SIG-M5 treated with dmso at 0.1 percent for 504 hours (cell line): ENCODE data around the gene C18orf63.
"Not testable (repeated sequence)": the region's sequence is repeated elsewhere in the genome, so short reads cannot be mapped to it uniquely, and the experiment has no call there.

Experiments
- DNase-seq: peaks from one replicate; lab custom pipeline; 2025; ENCODE audit not compliant: unreplicated experiment; lab: John Stamatoyannopoulos, UW

C18orf63 gene

DNA sequence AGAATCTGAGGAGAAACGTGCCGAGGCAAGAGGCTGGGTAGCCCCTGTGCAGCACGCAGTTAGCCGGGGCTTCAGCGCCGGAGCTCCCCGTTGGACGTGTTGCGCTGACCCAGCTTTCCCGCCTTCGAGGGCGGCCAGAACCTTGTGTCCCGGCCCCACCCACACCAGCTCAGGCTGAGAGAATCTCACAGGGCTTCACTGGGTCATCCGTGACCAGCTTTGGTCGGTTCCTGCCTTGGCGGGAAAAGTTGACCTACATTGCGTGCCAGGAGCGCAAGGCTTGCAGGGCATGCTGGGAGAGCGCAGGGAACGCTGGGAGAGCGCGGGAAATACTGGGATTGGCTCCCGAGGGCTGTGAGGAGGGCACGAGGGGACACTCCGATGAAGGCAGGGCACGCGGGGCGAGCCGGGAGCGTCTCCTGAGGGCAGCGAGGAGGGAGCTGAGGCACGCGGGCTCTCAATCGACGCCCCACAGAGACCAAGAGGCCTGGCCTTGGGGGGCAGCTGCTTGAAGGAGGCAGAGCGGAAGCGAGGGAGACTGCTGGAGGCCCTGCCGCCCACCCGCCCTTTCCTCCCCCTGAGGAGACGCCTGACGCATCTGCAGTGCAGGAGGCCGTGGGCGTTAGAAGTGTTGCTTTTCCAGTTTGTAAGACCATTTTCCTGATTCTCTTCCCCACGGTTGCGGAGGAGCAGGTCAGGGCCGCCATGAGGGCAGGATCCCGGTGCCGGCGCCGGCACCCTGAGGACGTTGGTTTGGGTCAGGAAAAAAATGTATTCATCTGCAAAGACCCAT is at the start of gene C18orf63:
C18orf63 (plus strand) TSS at position 376 of the 793 bp plus-strand sequence. CDS start 2,027 bp downstream, outside the sequence.
- no peak for DNase-seq

DNA sequence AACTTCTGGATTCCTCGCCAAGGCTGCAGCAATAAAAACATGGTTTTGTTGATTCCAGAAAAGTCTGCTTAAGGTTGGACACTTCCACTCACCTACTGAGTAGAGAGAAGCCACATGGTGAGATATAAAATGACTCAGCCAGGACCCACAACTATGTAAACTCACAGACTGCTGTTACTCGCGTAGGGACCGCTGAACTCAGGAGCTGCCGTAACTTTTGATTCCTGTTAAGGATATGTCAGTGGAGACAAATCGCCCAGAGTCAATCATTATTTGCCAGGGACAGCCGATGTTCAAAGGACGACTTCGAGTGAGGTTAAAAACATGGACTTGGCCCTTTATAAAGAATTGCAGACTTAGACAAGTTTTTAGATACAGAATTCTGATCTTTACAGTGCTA is 49.5 kb upstream of the C18orf63 start:
- no peak for DNase-seq

DNA sequence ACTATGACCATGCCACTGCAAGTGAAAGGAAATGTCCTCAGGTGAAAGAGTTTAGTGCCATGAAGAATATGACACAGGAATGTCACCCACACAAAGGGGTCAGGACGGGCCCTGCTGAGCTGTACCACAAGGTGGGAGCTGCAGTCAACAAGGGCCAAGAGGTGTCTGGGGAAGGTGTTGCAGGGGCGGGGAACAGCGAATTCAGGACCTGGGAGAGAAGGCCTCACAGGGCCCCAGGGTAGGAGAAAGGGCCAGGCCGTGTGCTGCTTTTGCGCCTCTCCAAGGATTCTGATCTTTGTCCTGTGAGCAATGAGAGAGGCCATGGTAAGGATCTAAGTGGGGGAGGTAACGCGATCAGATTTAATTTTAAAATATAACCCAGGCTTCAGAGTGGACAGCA is 47.5 kb upstream of the C18orf63 start:
- no peak for DNase-seq

DNA sequence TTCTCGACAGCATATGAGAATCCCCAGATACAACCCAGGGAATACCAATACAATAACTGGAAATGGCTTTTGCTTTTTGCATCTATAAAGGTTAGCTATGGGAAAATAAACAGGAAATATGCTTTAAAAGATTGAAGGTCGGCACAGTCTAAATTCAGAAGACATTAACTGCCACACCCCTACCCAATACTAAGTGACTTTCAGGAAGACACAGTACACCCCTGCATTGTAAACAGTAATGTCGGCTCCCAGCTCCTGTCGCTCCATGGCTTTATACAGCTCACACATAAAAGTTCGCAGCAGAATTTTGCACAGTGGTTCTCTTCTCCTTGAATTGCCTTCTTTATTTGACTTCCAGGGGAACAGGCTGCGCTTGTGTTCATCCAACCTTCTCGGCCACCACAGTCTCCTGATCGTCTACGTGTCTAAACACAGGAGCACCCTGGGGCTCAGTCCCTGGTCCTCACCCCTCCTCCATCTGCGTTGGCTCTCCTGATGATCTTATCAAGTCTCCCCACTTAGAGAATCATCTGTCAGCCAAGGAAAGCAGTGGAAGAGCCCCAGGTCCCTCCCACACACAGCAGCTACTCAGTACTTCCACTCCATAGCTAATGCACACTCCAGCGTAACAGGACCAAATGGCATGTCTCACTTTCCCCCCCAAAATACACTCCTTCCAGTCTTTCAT is 46.6 kb upstream of the C18orf63 start:
- no peak for DNase-seq

DNA sequence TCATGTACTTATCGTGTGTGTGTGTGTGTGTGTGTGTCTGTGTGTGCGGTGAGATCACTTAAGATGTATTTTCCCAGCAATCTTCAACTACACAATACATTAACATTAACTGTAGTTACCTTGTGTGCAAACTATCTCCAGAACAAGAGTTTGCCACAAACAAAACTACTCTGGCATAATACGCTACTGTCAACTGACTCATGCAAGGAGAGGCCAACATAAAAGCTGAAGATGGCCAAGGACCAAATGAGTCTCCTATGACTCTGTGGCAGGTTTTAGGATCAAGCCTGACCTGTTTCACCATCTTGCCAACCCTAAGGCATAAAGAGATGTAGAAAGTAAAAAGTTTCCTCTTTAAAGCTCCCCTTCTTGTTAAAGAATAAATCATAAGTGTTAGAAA is 44.0 kb upstream of the C18orf63 start:
- DNase-seq, result no peak

DNA sequence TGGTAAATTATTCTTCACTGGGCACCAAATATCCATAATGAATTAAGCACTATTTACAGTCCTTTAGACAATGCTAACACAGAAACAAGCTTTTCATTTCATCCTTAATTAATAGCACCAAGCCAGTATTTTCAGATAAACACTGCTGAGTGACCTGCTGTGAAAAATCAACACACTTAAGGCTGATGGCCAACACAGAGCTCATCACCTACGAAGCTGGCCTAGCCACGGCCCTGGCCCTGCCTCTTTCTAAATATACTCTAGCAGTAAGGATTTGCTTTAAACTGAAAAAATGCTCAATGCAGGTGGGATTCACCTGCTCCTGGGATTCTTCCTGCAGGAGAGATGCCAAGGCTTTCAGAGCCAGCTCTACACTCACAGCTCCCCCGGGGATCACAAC is 42.2 kb upstream of the C18orf63 start:
- DNase-seq, result no peak

DNA sequence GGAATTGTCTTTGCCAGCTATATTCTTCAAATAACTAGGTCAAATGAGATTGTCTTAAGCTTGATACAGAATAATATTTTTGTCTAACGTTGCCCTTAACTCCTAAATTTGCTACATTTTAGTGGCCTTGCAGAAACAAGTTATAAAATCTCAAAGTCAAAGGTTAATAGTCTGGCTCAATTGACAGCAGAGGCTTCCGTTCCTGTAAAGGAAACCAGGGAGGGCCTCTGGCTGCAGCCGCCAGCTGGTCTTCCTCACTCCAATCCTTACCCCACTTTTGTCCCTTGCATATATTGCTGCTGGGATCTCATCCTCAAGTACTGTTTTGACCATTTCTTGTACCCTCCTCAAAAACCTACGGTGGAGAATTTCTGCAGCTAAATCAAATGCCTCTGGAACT is 40.9 kb upstream of the C18orf63 start:
- no peak for DNase-seq

DNA sequence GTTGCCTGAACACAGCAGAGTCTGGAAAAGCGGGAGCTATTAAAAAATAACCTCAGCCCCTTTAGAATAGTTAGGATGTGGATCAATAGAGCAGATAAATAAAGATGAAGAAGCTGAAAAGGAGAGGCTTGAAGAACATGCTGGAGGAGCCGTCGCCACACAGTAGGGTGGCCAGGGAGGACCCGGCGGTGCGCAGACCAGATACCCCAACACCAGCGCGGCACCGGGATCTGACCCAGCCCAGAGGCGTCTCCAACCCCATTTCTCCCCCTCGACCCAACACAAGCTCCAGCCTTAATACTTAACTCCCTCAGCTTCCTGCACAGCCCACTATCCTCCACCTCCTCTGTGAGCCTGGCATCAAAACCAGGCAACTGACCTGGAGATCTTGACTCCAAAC is 39.9 kb upstream of the C18orf63 start:
- no peak for DNase-seq

DNA sequence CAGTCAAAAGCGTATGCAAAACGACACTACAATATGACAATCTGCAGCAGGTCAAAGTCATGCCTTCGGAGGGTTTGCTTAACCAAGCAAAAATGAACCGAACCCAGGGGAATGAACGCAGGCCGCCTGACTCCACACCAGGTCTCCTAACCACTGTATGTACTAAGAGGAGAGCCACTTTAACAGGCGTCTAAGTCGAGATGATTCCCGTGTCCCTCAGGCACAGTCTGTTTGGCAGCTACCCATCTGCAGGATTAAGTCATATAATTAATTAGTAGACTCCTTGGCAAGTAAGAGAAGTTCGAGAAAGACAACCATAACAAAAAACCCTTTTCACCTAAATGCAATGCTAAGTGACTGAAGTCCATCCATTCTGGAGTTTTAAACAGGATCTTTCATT is 39.0 kb upstream of the C18orf63 start:
- no peak for DNase-seq

DNA sequence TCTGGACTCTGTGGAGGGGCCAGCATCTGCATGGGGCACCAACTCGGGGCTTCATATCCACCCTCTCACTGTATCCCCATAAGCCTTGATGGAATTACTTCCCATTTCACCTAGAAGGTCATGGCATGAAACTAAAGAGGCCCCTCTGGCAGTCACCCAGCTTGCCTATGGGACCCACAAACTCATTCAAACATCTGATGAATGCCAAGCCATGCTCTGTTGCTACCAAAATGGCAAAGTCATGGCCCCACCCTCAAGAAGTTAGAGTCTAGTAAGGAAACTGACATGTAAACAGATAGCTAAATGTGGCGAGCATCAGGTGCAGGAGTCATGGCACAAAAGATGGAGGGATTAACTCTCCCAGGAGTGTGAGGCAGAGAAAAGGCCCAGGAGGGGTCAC is 38.3 kb upstream of the C18orf63 start:
- DNase-seq, result no peak

DNA sequence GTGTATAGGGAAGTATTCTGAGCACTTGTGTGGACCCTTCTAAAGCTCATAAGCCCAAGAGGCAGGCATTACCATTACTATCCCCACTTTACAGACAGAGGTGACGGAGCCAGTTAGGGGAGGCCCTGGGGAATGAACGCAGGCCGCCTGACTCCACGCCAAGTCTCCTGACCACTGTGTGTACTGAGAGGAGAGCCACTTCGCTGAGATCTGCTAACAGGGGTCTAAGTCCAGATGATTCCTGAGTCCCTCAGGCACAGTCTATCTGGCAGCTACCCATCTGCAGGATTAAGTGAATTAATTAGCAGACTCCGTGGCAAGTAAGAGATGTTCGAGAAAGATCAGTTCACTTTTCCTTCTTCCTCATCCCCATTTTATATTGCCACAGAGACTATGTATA is 37.6 kb upstream of the C18orf63 start:
- no peak for DNase-seq

DNA sequence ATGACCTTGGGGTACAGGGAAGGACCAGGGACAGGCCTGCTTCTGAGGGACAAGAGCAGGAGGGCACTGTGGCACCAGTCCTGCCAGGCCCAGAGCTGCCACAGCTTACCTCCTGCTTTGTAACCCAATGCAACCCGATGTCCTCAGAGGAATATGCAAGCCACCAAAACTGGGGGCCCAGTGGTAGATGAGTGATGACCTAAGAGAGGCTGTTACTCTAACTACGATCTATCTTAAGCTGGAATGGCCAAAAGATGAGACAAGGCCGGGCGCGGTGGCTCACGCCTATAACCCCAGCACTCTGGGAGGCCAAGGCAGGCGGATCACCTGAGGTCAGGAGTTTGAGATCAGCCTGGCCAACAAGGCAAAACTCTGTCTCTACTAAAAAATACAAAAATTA is 36.7 kb upstream of the C18orf63 start:
- no peak for DNase-seq

DNA sequence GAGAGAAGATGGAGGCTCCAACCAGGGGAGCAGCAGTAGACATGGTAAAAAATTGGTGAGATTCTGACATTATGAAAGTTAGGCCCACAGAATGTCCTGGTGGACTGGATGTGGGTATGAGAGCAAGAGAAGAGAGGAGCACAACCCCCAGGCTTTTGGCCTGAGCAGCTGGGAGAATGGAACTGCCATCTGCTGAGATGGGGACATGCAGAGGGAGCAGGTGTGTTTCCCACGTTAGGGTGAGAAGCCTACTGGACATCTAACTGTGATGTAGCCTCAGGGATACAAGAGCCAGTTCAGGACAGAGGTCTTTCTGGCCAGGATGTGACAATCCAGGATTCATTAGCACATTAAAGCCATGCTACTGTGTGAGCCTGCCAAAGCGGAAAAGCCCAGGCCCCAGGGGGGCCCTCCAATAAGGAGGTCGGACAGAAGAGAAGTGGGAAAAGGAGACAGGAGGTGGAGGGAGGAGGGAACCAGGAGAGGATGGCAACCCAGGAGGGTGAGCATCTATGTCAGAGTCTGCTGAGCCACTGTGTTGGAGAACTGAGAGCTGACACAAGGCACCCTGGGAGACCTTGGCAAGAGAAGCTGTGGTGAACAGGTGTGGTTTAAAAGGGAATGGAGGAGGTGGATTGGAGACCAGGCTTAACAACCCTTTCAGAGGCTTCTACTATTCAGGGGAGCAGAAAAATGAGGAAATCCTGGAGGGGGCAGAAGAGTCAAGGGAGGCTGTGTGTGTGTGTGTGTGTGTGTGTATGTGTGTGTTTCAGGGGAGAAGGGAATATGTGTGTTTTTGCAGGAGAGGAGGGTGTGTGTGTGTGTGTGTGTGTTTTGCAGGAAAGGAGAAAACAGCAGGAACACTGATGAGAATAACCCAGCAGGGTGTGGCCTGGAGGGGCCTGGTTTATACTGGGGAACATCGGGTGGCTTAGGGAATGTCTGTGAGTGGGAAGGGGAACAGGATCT is 34.3 kb upstream of the C18orf63 start:
- no peak for DNase-seq

DNA sequence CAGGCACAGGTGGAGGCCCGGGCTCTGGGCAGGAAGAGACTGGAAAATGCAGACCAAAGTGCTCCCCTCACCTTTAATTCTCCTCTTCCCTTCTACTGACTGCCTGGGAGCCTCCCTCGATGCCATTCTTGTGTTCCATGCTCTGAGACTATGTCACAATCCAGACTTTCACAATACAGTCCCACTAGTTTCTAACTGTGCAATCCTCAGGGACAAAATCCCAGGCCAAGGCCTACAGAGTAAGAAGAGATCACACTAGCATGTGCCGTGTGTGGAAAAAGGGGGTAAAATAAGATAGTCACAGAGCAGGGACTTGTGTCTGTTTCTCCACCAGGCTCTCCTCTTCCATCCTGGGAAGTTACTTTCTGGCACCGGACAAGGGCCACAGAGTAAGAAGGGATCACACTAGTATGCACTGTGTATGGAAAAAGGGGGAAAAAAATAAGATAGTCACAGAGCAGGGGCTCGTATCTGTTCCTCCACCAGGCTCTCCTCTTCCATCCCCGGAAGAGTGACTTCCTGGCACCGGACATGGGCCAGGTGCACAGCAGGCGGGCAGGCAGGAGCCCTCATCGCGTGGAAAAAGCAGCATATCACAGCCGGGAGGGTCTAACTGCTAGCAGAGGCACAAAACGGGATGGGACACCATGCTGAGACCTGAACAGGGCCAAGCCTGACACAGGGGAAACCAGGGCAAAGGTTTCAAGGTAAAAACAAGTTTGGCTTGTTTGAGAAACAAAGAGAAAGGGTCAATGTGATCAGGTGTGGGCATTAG is 33.5 kb upstream of the C18orf63 start:
- DNase-seq, result no peak

DNA sequence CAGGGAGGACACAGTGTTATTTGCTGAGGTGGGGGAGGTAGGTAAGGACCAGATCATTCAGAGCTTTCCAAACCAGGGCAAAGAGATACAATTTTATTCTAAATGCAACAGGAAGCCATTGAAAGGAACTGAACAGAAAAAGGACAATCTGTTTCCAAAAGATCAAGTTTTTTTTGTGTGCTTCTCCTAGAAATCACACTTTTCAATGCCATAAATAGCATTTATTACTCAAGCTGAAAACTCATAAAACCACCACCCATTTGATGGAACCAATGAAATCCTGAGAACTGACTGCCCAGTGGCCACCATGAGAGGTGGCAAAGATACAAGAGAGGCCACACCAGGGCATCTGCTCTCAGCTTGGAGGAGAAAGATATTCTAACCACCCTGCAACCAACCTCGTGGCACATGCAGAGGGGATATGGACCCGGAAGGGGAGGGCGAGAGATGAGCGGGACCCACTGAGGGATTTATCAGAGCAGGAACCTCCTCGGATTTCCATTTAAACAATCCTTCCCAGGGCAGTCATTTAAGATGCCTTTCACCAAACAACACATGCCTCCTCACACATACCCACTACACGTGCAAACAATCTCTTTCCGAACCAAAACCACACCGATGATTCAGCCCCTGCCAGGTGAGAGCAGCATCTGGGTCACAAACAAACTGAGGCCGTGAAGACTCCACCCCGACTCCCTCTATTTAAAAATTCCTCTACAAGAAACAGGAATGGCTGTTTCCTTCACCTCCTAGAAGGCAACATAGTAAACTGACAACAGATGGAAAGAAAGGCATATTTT is 32.7 kb upstream of the C18orf63 start:
- no peak for DNase-seq

DNA sequence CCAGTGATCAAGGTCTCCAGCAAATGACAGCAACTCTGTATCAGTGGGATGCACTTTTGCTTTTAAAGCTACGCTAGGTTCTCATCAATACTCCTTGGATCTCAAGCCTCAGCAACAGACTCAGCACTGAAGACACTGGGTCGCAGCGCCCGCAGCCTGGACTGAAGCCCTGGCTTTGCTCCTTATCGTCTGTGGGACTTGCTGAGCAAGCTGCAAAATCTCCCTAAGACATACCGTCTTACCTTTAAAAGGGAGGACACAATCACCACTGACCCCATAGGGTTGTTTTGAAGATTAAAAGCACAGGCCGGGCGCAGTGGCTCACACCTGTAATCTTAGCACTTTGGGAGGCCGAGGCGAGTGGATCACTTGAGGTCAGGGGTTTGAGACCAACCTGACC is 32.0 kb upstream of the C18orf63 start:
- no peak for DNase-seq

DNA sequence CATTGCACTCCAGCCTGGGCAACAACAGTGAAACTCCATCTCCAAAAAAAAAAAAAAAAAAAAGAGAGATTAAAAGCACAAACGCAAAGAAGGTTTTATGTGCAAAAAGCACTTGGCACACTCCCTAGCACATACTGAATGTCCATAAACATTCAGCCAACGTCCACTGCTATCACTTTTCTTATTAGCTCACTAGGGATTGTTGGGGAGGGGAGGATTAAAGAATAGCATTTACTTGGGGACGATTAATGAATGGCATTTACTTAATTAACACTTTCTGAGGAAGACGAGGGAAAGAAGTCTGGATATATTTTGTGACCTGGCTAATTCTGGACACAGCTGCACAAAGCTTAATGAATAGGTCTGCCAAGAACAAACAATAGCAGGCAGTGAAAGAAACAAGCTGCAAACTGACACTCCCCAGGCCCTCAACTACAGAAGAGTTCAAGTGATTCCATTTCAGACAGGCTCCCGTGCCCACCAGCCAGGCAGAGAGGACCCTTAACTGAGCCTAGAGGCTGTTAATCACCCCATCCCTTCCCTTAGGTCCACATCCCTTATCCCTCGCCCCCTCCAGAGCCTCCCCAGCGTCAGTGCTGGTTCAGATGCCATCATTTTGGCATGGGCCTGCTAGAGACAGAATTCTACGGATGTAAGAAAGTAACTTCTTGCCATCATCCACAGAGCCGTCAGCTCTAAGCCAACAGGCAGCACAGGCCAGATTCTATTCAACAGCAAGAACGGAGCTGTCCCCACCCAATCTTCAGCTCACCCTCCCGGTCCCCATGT is 31.3 kb upstream of the C18orf63 start:
- no peak for DNase-seq

DNA sequence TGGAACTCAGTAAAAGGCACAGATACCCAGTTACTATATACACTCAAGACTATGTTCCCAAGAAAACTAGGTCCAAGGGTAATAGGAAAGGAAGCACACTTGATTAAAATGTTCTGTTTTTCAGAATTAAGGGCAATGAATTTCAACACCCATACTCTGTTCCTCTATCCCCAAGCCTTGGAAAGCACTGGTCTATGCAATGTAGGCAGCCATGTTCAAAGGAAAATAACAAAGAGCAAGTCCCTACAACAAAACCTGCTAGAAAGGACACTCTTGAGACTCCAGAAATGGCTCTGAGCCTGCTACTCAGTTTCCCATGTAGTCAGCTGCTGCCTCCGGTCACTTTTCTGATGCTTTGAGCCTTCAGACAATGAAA is 30.7 kb upstream of the C18orf63 start:
- no peak for DNase-seq

DNA sequence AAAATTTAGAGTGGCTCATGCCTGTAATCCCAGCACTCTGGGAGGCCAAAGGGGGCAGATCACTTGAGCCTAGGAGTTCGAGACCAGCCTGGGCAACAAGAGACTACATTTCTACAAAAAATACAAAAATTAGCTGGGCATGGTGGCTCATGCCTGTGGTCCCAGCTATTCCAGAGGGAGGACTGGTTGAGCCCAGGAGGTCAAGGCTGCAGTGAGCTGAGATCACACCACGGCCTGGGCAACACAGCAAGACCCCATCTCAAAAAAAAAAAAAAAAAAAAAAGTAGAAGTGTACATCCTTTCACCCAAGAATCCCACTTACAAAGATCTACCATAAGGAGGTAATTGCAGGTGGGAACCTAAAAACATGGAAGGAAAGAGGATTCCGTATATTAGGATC is 30.1 kb upstream of the C18orf63 start:
- DNase-seq, result not testable (repeated sequence)
